Ammon's horn (tissue), 1 donor: Measurements from ENCODE around the gene GPR12.

Experiments used
- DNase-seq: peaks from one replicate; pipeline ENCODE4 v3.0.0-alpha.2; 2016; ENCODE audit warnings: low spot score

GPR12 gene, protein sequence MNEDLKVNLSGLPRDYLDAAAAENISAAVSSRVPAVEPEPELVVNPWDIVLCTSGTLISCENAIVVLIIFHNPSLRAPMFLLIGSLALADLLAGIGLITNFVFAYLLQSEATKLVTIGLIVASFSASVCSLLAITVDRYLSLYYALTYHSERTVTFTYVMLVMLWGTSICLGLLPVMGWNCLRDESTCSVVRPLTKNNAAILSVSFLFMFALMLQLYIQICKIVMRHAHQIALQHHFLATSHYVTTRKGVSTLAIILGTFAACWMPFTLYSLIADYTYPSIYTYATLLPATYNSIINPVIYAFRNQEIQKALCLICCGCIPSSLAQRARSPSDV

DNA sequence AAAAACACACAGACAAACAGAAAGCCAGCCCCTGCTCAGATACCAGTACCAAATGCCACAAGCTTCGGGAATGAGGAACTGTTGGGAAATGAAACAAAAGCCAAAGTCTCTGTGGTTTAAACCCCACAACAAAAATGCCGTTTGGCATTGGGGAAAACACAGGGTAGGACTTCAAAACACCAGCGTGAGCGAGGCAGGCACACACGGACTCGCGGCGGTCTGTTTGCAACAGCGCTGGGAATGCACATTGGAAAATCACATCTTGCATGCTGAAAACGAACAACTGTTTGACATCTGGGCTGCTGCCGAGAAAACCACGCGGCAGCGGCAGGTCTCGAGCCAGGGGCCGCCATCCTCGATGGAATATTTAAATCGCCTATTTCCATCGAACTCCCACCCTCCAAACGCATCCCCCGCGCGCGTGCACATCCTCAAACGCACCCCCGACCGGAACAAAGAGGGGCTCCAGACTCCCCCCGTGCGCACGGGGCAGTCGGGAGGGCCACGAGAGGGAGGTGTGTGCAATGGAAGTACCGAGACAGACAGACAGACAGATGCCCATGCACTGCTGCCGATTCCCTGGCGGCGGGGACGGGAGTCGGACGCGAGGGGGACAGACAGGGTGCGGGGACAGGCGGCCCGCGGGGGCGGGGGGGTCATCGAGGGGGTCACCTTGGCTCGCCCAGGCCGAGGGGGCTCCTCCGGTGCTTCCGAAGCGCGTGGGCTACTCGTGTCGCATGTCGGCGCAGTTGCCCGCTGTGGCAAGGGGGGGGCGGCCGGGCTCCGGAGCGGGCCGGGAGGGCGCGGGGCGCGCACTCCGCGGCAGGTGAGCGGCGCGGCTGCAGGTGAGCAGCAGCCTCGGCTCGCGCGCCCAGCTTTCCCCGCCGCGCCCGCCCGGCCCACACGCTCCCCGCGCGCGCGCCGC is at the start of gene GPR12:
TSS of gene GPR12 (minus strand) at position 880 of the 925 bp plus-strand sequence. CDS start 959 bp downstream, outside the sequence.
- peak; percentile 36 for DNase-seq

DNA sequence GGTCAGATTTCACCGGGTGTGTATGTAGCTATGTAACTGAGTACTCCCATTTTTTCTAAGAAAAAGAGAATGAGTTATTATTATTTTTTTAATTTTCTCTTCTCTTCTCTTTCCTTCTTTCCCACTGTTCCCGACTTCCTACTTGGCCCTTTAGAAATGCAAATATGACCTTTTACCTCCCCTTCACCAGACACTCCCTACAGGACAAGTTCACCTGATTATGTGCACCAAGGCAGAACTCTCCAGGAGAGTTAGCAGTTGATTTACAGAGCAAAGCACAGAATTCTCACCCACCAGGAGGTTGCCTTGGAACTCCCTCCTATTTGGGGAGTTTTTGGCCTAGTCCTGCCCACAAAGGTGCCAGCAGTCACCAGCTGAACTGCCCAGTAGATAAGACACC is 49.5 kb upstream of the GPR12 start:
- DNase-seq: no peak

DNA sequence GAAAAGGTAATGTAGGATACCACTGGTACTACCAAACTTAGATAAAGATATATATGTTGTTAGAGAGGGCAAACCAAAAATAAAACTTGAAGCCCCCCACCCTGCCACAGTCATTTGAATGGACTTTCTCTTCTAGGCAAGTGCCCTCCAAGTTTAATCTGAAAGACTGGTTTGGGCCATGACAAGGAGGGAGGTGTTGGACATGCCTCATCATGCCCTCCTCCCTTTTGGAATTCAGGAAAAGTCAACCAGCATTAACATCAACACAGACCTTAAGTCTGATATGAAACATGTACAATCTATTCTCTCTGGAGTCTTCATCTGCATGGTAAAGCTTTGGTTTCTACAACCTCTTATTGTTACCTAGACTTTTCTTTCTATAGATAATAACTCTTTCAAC is 46.3 kb upstream of the GPR12 start:
- no peak for DNase-seq

DNA sequence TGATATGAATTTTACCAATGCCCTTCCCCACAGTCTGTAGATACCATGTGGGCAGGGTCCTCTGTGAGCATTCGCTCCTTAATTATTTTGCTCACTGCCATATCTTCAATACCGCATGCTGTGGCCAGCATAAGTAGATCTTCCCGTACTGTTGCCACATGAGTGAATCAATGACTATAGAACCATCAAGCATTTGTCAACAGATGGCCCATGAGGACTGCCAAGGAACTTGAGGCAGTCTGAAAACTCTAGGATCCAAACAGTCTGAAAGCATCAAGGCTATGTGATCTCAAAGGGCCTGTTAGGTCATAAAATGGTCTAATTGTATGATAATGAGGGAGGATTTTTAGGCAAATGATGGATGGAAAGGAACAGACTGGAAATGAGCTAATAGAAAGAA is 27.4 kb upstream of the GPR12 start:
- peak; percentile 17 for DNase-seq

DNA sequence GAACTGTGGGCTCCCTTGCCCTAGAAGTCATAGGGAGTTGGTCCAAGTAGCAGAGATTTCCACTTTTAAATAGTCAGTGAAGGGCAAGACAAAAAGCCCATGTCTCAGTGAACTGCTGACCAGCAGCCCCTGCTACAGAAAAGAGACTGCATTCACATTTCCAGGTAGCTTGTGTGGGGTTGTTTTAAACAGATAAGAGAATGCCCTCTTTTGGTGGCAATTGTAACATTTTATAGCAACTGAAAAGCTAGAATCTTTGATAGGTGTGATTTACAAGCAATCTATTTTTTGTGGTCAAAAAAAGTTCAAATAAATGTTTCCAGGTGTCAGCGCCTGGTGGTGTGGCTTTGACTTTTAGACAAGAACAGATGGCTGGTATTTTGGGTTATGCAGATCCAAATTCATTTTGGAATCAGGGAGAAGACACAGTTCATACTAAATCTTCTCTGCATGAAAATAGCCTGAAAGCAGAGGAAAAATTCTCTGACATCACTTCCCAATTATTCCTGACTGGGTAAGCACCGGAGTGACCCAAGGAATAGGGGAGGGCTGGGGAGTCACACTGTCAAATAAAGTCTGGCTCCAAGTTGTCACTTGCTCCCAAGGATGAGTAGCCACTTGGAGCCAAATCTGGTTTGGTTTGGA is 26.2 kb upstream of the GPR12 start:
- DNase-seq: no peak

DNA sequence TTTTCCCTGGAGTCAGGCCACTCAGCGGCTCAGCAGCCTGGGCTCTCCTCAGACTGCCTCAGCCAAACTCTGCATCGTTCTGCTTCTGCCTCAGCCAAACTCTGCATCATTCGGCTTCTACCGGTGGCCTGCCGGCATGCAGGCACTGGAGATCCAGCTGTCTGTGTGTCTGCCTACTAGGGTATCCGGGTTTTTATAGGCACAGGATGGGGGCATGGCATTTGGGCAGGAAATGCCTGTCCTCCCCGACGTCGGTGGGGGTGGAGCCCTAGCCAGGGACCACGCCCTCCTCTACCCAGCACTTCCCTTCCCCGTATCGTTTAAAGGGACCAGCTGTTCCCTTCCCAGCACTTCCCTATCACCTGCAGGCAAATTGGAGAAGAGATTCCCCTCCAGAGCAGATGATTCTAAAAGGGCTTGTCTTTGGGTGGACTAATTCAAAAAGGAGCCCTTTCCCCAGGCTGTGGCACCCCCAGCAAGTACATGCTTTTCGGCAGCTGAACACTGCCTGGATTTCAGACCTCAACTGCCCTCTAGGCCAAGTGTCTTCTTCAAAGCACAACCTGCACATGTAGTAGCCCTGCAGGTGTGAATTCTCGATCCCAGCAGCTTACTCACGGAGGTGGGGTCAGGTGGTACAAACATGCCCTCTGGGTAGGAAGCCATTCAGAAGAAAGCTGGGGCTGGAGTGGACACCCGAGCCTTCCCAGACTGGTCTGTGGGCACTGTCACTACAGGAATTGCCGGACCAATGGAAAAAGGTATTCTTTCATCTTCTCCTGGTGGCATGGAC is 25.4 kb upstream of the GPR12 start:
- DNase-seq: peak; percentile 11

DNA sequence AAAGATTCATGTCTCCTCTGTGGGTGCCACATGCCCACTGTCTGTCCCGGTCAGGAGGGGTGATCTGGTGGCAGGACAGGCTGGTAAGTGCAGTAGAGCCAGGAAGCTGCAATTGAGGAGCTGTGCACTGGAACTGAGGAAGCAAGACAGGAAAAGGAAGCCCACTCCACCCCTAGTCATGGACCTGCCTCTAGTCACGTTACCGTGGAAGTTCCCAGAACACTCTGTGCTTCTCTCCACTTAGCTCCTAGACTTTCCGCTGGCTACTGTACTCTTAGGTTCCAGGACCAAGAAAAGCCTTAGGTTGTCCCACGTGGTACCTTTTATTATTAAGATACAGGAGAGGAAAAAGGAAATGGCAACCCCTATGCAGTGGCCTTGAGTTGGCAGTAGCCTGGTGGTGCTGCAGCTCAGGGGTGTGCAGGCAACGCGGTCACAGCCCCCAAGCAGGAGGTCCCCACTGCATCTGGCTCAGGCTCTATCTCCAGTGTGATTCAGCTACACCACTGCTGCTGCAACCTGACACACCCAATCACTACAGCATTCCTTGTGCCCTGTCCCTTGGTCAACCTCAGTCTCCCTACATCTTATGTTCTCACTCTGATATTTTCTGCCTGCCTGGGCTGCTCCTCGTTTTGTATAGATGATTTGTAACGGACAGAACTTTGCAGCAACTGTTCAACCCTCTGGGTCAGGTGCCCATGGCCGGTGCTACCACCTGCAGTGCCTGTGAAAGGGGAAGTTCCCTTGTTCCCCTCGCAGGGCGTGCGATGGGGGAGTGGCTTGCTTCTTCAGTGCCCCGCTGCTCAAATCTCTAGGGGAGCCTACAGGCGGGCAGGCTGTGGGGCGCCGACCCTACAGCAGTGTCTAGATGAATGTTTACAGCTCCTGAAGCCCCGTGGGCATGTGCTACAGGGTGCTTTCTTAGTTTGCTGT is 24.4 kb upstream of the GPR12 start:
- DNase-seq: no peak

DNA sequence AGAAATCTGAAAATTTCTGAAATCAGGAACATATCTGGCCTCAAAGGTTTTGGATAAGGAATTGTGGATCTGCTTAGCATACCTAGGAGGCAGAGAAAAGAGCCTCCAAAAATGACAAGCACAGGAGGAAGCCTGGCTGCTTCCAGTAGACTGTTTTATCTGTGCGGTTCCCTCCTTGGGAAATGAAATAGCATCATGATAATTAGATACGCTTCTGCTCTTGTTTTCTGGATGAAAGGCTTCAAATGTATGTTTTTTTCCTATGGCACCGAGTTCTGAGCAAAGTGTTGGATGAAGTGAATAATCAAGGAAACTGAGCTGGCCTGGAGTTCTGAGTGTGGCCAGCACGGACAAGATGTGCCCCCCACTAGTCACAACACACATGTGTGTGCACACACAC is 19.8 kb upstream of the GPR12 start:
- no peak for DNase-seq

DNA sequence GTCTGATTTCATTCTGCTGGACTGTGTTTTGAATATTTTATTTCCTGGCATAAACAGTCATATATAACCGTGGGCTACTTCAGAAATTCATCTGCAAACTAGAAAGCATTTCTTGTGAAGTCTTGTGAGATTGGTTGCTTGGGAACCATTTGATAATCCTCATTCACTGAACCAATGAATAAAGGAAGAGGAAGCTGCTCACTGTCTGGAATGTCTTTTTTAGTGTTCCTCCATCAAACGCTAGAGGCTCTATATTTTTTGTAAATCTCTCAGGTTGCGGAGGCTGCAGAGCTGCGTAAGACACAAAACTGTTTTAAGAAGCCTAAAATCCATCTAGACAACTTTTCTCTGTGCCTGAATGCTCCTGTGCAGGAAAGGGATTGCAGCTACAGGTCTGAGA is 18.7 kb upstream of the GPR12 start:
- DNase-seq: no peak

DNA sequence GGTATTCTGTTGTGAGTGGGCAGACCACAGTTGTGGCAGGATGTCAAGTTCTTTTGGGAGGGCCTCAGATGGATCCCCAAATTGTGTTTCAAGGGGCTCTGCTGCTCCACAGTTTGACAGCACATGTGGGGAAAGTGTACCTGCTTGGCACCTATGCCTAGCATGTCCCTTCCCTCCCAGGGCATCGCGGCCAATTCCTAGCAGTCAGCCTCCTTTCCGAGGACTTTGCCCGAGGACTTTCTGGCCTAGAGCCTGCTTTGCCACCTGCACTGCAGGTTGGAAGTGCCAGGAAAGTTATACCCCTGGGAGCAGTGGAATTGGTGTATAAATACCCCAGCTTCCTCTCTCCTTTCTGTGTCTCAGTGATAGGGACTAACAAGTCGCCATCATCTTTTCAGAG is 11.9 kb upstream of the GPR12 start:
- no peak for DNase-seq

DNA sequence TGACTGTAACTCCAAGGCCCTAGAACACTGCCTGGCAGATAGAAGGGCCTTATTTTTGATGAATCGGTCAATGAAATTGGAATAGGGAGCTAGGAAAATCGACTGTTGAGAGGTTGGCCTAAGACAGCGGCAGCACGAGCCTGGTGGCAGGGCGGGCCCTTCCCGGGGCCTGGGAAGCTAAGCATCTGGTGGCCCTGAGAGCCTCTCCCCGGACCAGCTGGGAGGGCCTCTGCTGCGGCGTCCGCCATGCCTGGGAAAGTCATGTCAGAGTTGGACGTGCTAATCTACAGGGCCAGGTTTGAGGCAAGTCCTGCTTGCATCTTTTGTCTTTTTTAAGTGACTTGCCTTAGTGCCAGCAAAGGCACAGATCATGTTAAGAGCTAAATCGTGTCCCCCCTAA is 11.2 kb upstream of the GPR12 start:
- no peak for DNase-seq

DNA sequence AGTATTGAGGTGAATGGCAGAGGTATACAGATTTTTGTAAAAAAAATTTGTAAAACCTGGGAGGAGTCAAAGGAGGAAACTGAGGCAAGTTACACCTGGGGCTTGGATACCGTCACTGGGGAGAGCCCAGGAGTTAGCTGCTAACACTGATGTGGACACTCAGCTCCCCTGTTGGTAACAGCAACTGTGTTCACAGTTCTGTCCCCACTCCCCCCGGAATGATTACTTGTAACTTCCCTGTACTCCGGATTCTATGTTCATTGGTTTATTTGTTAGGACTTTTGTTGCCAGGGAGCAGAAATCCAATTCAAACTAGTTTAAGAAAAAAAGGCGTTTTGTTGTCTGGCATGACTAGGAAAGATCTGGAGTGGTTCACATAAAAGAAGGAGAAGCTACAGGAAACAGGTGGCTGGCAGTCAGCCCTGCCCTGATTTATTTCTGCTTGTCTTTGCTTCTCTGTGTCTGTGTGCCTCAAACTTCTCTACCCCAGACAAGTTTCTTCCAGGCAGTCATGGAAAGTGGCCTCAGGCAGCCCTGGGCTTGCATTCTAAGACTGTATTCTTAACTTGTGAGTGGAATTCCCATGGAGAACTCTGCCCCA is 2.3 kb upstream of the GPR12 start:
- DNase-seq: no peak

DNA sequence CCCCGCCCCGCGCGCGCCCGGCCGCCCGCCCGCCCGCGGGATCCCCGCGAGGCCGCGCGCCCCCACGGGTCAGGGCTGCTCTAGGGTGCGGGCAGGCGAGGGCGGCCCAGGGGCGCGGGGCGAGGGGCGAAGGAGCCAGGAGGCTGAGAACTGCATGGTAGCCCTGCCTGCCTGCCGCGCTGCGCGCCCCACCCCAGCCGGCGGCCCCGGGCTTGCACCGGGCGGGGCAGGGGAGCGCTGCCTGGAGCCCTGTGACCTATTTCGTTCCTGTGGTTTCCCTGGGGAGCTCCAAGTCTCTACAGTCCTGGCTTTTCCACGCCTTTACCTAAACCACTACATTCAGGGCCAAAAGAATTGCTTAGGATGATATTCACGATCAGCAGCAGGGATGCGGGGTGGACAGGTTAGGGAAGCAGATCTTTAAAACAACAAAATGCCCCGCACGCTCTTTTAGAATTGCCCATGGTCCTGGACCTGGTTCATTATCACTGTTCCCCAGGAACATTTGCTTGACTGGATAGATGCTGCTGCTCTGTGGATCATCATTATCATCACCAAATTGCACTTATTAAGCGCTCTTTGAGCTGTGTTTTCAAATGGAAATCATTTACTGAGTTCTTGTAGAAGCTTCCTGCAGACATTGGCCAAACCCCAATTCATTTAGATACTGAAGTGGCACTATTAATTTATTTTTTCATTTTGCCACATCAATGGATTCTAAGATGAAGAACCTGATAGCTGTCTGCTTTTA is 421 bp upstream of the GPR12 start:
- DNase-seq: no peak

DNA sequence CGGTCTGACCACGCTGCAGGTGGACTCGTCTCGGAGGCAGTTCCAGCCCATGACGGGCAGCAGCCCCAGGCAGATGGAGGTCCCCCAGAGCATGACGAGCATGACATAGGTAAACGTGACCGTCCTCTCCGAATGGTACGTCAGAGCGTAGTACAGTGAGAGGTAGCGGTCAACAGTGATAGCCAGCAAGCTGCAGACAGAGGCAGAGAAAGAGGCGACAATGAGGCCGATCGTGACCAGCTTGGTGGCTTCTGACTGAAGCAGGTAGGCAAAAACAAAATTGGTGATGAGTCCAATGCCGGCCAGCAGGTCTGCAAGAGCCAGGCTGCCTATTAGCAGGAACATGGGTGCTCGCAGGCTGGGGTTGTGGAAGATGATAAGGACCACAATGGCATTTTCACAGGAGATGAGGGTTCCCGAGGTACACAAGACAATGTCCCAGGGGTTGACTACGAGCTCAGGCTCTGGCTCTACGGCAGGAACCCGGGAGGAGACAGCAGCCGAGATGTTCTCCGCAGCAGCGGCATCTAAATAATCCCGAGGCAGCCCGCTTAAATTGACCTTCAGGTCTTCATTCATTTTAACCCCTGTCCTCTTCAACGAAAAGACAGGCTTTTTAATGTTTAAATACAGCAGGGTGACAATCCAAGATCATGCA is 1.2 kb downstream of the GPR12 start:
- peak; percentile 12 for DNase-seq

DNA sequence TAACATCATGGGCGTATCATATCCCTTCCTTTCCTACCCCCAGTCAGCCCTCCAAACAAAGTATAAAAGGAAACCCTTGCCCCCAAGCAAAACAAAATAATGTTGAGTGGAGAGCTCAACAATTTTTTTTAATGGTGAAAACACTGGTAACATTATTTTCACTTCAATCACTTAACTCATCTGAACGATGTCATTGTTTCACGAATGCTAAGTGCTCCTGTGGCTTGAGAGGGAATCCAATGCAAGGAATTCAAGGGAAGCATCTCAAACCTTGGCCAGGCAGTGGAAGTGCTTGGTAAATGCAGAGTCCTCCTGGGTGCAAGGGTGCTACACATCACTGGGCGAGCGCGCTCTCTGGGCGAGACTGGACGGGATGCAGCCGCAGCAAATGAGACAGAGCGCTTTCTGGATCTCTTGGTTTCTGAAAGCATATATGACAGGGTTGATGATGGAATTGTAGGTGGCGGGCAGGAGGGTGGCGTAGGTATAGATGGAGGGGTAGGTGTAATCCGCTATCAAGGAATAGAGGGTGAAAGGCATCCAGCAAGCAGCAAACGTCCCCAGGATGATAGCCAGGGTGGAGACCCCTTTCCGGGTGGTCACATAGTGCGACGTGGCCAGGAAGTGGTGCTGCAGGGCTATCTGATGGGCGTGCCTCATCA is 2.0 kb downstream of the GPR12 start:
- DNase-seq: no peak

DNA sequence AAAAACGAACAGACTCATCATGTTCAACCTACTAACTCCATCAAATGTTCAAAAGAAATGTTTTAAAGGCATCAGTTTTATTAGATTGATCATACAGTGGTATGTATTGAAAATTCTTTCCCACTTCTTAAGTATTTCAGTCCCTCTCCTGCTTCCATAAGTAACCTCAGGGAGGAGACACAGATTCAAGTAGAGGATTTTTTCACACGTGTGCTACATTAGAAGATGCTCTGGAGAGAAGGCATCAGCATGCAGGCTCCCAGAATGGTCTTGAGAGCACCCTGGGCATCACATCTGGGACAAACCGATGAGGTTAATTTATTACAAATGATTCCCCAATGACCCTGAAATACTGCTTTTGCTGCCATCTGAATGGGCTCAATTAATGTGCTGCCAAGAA is 3.6 kb downstream of the GPR12 start:
- DNase-seq: no peak

DNA sequence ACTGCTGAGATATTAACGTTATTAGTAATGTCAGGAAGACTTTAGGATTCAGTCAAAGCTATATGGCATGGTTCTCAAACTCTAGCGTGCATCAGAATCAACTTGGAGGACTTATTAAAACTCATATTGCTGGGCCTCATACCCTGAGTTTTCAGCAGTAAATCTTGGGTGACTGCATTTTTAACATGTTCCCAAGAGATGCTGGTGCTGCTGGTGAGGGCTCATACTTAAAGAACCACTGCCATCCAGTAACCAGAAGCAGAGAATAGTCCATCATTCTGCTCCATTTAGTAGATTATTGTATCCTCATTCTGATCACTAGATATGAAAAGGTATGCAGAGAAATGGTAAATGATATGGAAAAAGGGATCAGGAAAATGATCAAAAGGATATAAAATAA is 7.9 kb downstream of the GPR12 start:
- no peak for DNase-seq

DNA sequence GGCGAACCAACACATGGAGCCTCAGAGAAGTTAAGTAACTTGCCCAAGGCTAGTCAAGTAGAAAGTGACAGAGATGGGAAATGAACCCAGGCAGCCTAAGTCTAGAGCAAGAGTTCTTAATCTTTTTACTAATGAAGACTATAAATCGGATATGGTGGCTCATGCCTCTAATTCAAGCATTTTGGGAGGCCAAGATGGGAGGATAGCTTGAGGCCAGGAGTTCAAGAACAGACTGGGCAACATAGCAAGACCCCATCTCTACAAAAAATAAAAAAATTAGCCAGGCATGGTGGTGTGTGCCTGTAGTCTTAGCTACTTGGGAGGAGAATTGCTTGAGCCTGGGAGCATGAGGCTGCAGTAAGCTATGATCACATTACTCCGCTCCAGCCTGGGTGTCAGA is 10.7 kb downstream of the GPR12 start:
- DNase-seq: no peak

DNA sequence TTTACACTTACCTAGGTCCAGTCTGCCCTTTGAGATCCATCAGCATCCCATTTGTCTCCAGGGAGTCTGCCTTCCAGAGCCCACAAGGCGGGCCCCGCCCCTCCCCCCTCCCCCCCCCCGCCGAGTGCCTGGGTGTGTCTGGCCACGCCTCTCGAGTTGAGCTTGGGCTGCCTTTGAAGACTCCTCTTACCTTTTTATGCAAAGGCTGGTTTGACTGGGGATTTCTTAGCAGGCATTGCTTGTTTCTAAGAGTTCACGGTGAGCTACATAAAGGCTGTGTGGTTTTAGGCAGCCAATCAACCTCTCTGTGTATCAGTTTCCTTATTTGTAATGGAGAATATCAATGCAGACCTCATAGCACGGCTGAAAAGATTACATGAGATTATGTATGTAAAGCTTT is 11.3 kb downstream of the GPR12 start:
- DNase-seq: no peak
